HG03565 (cell line): ENCODE measurements around the gene ATG10.
"Not testable (repeated sequence)": the region's sequence is repeated elsewhere in the genome, so short reads cannot be mapped to it uniquely, and the experiment has no call there.

Experiments used
- ATAC-seq: cut with Tn5 transposase; IDR thresholded peaks from one replicate; pipeline ENCODE4 v1.9.1; 2021; ENCODE audit warnings: mild to moderate bottlenecking, moderate library complexity; ENCODE audit not compliant: unreplicated experiment

Gene ATG10

GRCh38 chr5:81980598-81981260 is 8.9 kb downstream of the ATG10 start:
- no peak for ATAC-seq

GRCh38 chr5:81982172-81982685 is 10.4 kb downstream of the ATG10 start:
- not testable (repeated sequence) for ATAC-seq

- ATAC-seq = not testable (repeated sequence)
Measured at GRCh38 chr5:81983148-81983547, 11.3 kb downstream of the ATG10 start.

GRCh38 chr5:81983563-81983962 is 11.7 kb downstream of the ATG10 start:
- not testable (repeated sequence) for ATAC-seq

- no peak for ATAC-seq
Measured at GRCh38 chr5:81986126-81986525, 14.3 kb downstream of the ATG10 start.

- no peak for ATAC-seq
Measured at GRCh38 chr5:81989204-81989603, 17.4 kb downstream of the ATG10 start.

- no peak for ATAC-seq
Measured at GRCh38 chr5:81994679-81995078, 22.9 kb downstream of the ATG10 start.

- no peak for ATAC-seq
Measured at GRCh38 chr5:81995407-81995806, 23.6 kb downstream of the ATG10 start.

- ATAC-seq = no peak
Measured at GRCh38 chr5:82004511-82004910, 32.7 kb downstream of the ATG10 start.

- ATAC-seq = not testable (repeated sequence)
Measured at GRCh38 chr5:82009869-82010268, 38.0 kb downstream of the ATG10 start.

- ATAC-seq = no peak
Measured at GRCh38 chr5:82010696-82011095, 38.9 kb downstream of the ATG10 start.

GRCh38 chr5:82011761-82012160 is 39.9 kb downstream of the ATG10 start:
- no peak for ATAC-seq

GRCh38 chr5:82014644-82015043 is 42.8 kb downstream of the ATG10 start:
- not testable (repeated sequence) for ATAC-seq

- no peak for ATAC-seq
Measured at GRCh38 chr5:82018462-82018861, 46.6 kb downstream of the ATG10 start.

- no peak for ATAC-seq
Measured at GRCh38 chr5:82019342-82020138, 47.7 kb downstream of the ATG10 start.

GRCh38 chr5:82022499-82022898 is 50.7 kb downstream of the ATG10 start:
- no peak for ATAC-seq

- no peak for ATAC-seq
Measured at GRCh38 chr5:82023644-82024043, 51.8 kb downstream of the ATG10 start.

- ATAC-seq = no peak
Measured at GRCh38 chr5:82031220-82032119, 59.6 kb downstream of the ATG10 start.

- ATAC-seq = not testable (repeated sequence)
Measured at GRCh38 chr5:82042894-82043293, 71.1 kb downstream of the ATG10 start.

- ATAC-seq = no peak
Measured at GRCh38 chr5:82044010-82044409, 72.2 kb downstream of the ATG10 start.
